Stimulated activated CD4-positive, alpha-beta T cell treated with anti-CD3 and anti-CD28 coated beads, TNF-alpha, amount 100 ng/mL, for 1 hour (primary cell): ENCODE measurements around the gene SAMD9.
"Not testable (repeated sequence)": the region's sequence is repeated elsewhere in the genome, so short reads cannot be mapped to it uniquely, and the experiment has no call there.

Source experiments
- DNase-seq, 3 donors: peaks; one replicate each; pipeline ENCODE4 v3.0.0-alpha.2; 2020; ENCODE audit warnings: low read depth in 3 of 3, low spot score in 1 of 3

SAMD9 gene

GRCh38 chr7:93120592-93121549, 3.1 kb upstream of the SAMD9 start:
- DNase-seq: no peak

GRCh38 chr7:93119191-93119905, 1.6 kb upstream of the SAMD9 start:
- no peak for DNase-seq

- no peak for DNase-seq
Measured at GRCh38 chr7:93117327-93117726, 452 bp downstream of the SAMD9 start.

- DNase-seq: peak in 1 of 3 donors; percentile 2
Measured at GRCh38 chr7:93115796-93116195, 2.0 kb downstream of the SAMD9 start.

GRCh38 chr7:93108003-93108402, 9.8 kb downstream of the SAMD9 start:
- no peak for DNase-seq

GRCh38 chr7:93097388-93097787, 20.4 kb downstream of the SAMD9 start:
- DNase-seq: no peak

- DNase-seq: no peak
Measured at GRCh38 chr7:93092757-93093370, 24.9 kb downstream of the SAMD9 start.

GRCh38 chr7:93073357-93073756, 44.4 kb downstream of the SAMD9 start:
- not testable (repeated sequence) for DNase-seq

GRCh38 chr7:93062599-93062998, 55.2 kb downstream of the SAMD9 start:
- DNase-seq: no peak

- DNase-seq: no peak
Measured at GRCh38 chr7:93060865-93061264, 56.9 kb downstream of the SAMD9 start.

GRCh38 chr7:93060025-93060424, 57.8 kb downstream of the SAMD9 start:
- no peak for DNase-seq

GRCh38 chr7:93056621-93057020, 61.2 kb downstream of the SAMD9 start:
- not testable (repeated sequence) for DNase-seq

- DNase-seq: no peak
Measured at GRCh38 chr7:93055543-93056107, 62.2 kb downstream of the SAMD9 start.

- no peak for DNase-seq
Measured at GRCh38 chr7:93054975-93055374, 62.8 kb downstream of the SAMD9 start.

- DNase-seq: no peak
Measured at GRCh38 chr7:93053949-93054943, 63.5 kb downstream of the SAMD9 start.

- DNase-seq: no peak
Measured at GRCh38 chr7:93053209-93053948, 64.4 kb downstream of the SAMD9 start.

GRCh38 chr7:93051660-93052059, 66.1 kb downstream of the SAMD9 start:
- no peak for DNase-seq
